Measurements from ENCODE around the gene AGBL4. TPM values are rescaled to one million over a fixed set of nuclear protein-coding genes. Genes with fewer than 3 reads are reported as not detected.

The AGBL4 gene
- polyA plus RNA-seq, 1 donor (not counting 4 experiments of a cell fraction or from before 2014, with no cell fraction given): not detected

DNA sequence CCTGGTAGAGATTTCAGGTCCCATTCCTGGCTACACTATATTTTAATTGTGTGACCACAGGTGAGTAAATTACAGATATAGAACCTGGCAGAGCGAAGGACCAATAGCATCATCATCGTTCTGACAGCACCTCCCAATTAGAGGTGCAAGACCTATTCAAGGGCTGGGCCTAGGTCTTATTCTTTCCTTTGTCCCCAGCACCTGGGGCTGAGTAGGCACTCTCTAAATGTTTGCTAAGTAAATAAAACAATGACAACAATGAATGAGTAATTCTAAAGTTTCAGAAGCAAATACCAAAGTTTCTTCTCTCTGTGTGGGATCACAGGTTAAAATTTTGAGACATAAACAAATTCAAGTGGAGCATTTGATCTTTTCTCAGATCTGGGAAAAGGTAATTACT lies 1279.7 kb downstream of the AGBL4 start:
- H3K4me2 ChIP-seq (ENCODE audit: control insufficient read depth, extremely low read depth, insufficient read depth, low read depth, low read length): no peak overlapping the region
- dilution Hi-C loops (cut with MboI; ENCODE audit: extremely low pct_ligation_motif_present, low sequenced_read_pairs): no loop called here
- no peaks in the 10 kb centered on the region for H3K27me3 ChIP-seq (ENCODE audit: control insufficient read depth, extremely low read depth, insufficient read depth, low read length)

DNA sequence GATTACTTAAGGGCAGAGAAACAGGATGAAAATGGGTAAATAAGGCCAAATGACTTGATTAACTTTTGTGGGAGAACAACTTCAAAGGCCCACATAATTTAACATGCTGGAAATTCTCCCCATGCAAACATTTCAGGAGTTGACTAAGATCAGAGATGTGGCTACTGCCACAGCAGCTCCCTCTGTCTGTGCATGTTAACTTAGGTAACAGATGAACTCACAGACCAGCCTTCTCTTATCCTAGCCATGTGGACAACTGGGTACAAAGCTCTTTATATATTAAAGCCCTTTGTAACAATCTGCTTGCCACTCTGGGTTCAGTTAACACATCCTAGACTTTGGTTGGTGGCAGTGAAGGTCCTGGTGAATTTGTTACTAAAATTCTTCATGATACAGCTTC lies 1280.3 kb downstream of the AGBL4 start:
- Histone ChIP-seq H3K9me3 (ENCODE audit: control insufficient read depth, low read depth, low read length) (no peaks in the 10 kb centered on the region), H3K4me3 (ENCODE audit: control insufficient read depth in 2 of 3, extremely low read depth in 1 of 3, insufficient read depth in 2 of 3, low read depth in 1 of 3, low read length in 3 of 3) (no peak overlapping the region), H3K4me1 (ENCODE audit: control insufficient read depth, extremely low read depth, insufficient read depth, low read length) (no peaks in the 10 kb centered on the region), H3K9ac (ENCODE audit: control insufficient read depth, extremely low read depth, insufficient read depth, low read length) (no peak overlapping the region), H3K9me1 (ENCODE audit: control insufficient read depth, extremely low read depth, insufficient read depth, low read length) (no peaks in the 10 kb centered on the region), H3K79me2 (ENCODE audit: control insufficient read depth, insufficient read depth, low read length) (no peaks in the 10 kb centered on the region), H2AFZ (ENCODE audit: control insufficient read depth, low read length) (no peak overlapping the region), H4K20me1 (ENCODE audit: control insufficient read depth, extremely low read depth, insufficient read depth, low read length) (no peaks in the 10 kb centered on the region), H3K27me3 (ENCODE audit: control insufficient read depth, extremely low read depth, insufficient read depth, low read length) (no peaks in the 10 kb centered on the region), H3K27ac (ENCODE audit: control insufficient read depth, insufficient read depth, low read length) (no peak overlapping the region), H3K4me2 (ENCODE audit: control insufficient read depth, extremely low read depth, insufficient read depth, low read depth, low read length) (no peak overlapping the region), H3K36me3 (ENCODE audit: control insufficient read depth in 2 of 2, extremely low read depth in 1 of 2, insufficient read depth in 2 of 2, low read length in 2 of 2) (no peaks in the 10 kb centered on the region)
- TF ChIP-seq EZH2 (IDR thresholded peaks at IDR 0.05; ENCODE audit: low read length): no peak
- TF ChIP-seq, protein P1, sequence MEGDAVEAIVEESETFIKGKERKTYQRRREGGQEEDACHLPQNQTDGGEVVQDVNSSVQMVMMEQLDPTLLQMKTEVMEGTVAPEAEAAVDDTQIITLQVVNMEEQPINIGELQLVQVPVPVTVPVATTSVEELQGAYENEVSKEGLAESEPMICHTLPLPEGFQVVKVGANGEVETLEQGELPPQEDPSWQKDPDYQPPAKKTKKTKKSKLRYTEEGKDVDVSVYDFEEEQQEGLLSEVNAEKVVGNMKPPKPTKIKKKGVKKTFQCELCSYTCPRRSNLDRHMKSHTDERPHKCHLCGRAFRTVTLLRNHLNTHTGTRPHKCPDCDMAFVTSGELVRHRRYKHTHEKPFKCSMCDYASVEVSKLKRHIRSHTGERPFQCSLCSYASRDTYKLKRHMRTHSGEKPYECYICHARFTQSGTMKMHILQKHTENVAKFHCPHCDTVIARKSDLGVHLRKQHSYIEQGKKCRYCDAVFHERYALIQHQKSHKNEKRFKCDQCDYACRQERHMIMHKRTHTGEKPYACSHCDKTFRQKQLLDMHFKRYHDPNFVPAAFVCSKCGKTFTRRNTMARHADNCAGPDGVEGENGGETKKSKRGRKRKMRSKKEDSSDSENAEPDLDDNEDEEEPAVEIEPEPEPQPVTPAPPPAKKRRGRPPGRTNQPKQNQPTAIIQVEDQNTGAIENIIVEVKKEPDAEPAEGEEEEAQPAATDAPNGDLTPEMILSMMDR (optimal IDR thresholded peaks at IDR 0.05 in 1 of 3, IDR thresholded peaks at IDR 0.05 in 1 of 3, conservative IDR thresholded peaks at IDR 0.05 in 1 of 3; ENCODE audit: extremely low read depth in 1 of 3, insufficient read depth in 2 of 3, low read length in 3 of 3): peak in 1 of 3 experiments; percentile 5
- no peak for DNase-seq (ENCODE audit: low read depth, low spot score)
- FAIRE-seq: no peak
- dilution Hi-C loops (cut with MboI; ENCODE audit: extremely low pct_ligation_motif_present, low sequenced_read_pairs): no loop called here

More for the DNA sequence above, 1279.7 kb downstream of the AGBL4 start:
- no peak overlapping the region for H3K9ac ChIP-seq (ENCODE audit: control insufficient read depth, extremely low read depth, insufficient read depth, low read length)
- H3K9me3 ChIP-seq (ENCODE audit: control insufficient read depth, low read depth, low read length): no peaks in the 10 kb centered on the region
- H3K4me1 ChIP-seq (ENCODE audit: control insufficient read depth, extremely low read depth, insufficient read depth, low read length): no peaks in the 10 kb centered on the region
- DNase-seq (ENCODE audit: low read depth, low spot score): no peak
- no peak overlapping the region for H3K27ac ChIP-seq (ENCODE audit: control insufficient read depth, insufficient read depth, low read length)
- H2AFZ ChIP-seq (ENCODE audit: control insufficient read depth, low read length): no peak overlapping the region
- FAIRE-seq: no peak
- no peaks in the 10 kb centered on the region for H3K9me1 ChIP-seq (ENCODE audit: control insufficient read depth, extremely low read depth, insufficient read depth, low read length)
- no peaks in the 10 kb centered on the region for H3K79me2 ChIP-seq (ENCODE audit: control insufficient read depth, insufficient read depth, low read length)
- no peak for TF ChIP-seq EZH2 (IDR thresholded peaks at IDR 0.05; ENCODE audit: low read length)
- TF ChIP-seq, protein P1 (optimal IDR thresholded peaks at IDR 0.05 in 1 of 3, IDR thresholded peaks at IDR 0.05 in 1 of 3, conservative IDR thresholded peaks at IDR 0.05 in 1 of 3; ENCODE audit: extremely low read depth in 1 of 3, insufficient read depth in 2 of 3, low read length in 3 of 3): no peak
- no peak overlapping the region for H3K4me3 ChIP-seq (ENCODE audit: control insufficient read depth in 2 of 3, extremely low read depth in 1 of 3, insufficient read depth in 2 of 3, low read depth in 1 of 3, low read length in 3 of 3)
- H4K20me1 ChIP-seq (ENCODE audit: control insufficient read depth, extremely low read depth, insufficient read depth, low read length): no peaks in the 10 kb centered on the region
- no peaks in the 10 kb centered on the region for H3K36me3 ChIP-seq (ENCODE audit: control insufficient read depth in 2 of 2, extremely low read depth in 1 of 2, insufficient read depth in 2 of 2, low read length in 2 of 2)

Data from keratinocyte (primary cell).